Panc1 (cell line): ENCODE results near the gene S100B. TPM values are rescaled to one million over a fixed set of nuclear protein-coding genes. Genes with fewer than 3 reads are reported as not detected.

Source experiments
- ATAC-seq: fragments of 200-7000 bp; cut with Tn5 transposase; 2 replicates; pipeline ENCODE4 v1.9.1; 2020; ENCODE audit warnings: mild to moderate bottlenecking, moderate library complexity
- BruUV-seq: library from RNA; stranded (reverse); fragments of 400-500 nt; replicated peaks from 2 replicates; lab custom pipeline; 2021; lab: Mats Ljungman, UMichigan
- CTCF ChIA-PET: fragments of 300-600 bp; sonication (Branson Sonifier 250); formaldehyde crosslinking; loops from one replicate; lab custom pipeline; 2022; ENCODE audit warnings: antibody characterized with exemption; lab: Charles Lee
- POLR2A ChIA-PET: fragments of 300-600 bp; sonication (Branson Sonifier 250); formaldehyde crosslinking; loops from one replicate; lab custom pipeline; 2022; ENCODE audit warnings: antibody characterized with exemption; lab: Charles Lee
- DNase-seq: peaks from one replicate; pipeline ENCODE4 v3.0.0-alpha.2; 2010; ENCODE audit warnings: low read depth, low spot score
- H3K27ac ChIP-seq: 2 replicates; pipeline ENCODE4 v1.5.1; 2011; ENCODE audit warnings: mild to moderate bottlenecking, low read length, inconsistent platforms
- H3K27me3 ChIP-seq: fragments of 200-500 bp; sonication (Bioruptor generic); 2 replicates; pipeline ENCODE4 v1.6.0; 2014; ENCODE audit warnings: low read length, inconsistent platforms; ENCODE audit not compliant: control insufficient read depth, insufficient read depth
- H3K36me3 ChIP-seq: fragments of 200-500 bp; sonication (Bioruptor generic); 2 replicates; pipeline ENCODE4 v1.5.1; 2014; ENCODE audit warnings: inconsistent platforms, mild to moderate bottlenecking, low read length, moderate library complexity; ENCODE audit not compliant: control insufficient read depth, insufficient read depth
- H3K4me1 ChIP-seq: 2 replicates; pipeline ENCODE4 v1.5.1; 2011; ENCODE audit warnings: inconsistent platforms, mild to moderate bottlenecking, low read length, moderate library complexity; ENCODE audit not compliant: control insufficient read depth, insufficient read depth
- H3K4me3 ChIP-seq, 2 experiments: 2 replicates each; pipeline ENCODE4 v1.5.1; 2011 to 2012; ENCODE audit warnings: low read depth in 2 of 2, low read length in 2 of 2, mild to moderate bottlenecking in 2 of 2, inconsistent platforms in 1 of 2, moderate library complexity in 1 of 2
- H3K9me3 ChIP-seq: fragments of 200-500 bp; sonication (Bioruptor generic); 2 replicates; pipeline ENCODE4 v1.5.1; 2014; ENCODE audit warnings: low read depth, mild to moderate bottlenecking, inconsistent platforms, low read length, moderate library complexity; ENCODE audit not compliant: control insufficient read depth, insufficient read depth
- POLR2AphosphoS5 ChIP-seq: IDR thresholded peaks from 2 replicates; pipeline ENCODE4 v1.6.1; 2012; ENCODE audit warnings: mild to moderate bottlenecking, low read depth, low read length, moderate library complexity
- SIN3A ChIP-seq: IDR thresholded peaks from 2 replicates; pipeline ENCODE4 v1.6.1; 2012; ENCODE audit warnings: low read depth, mild to moderate bottlenecking, low read length, moderate library complexity, borderline replicate concordance; ENCODE audit not compliant: insufficient read depth
- TCF7L2 ChIP-seq: IDR thresholded peaks from 2 replicates; pipeline ENCODE4 v1.6.1; 2011; ENCODE audit warnings: mild to moderate bottlenecking, low read depth, low read length, inconsistent platforms
- in situ Hi-C: cut with HindIII; loops from 2 replicates; pipeline ENCODE4 v1.10.0; 2016; ENCODE audit warnings: low sequenced_read_pairs, low pct_unique_long_range_greater_than_20kb
- intact Hi-C: fragments of 100-400 bp; cut with micrococcal nuclease; formaldehyde crosslinking; loops from one replicate; pipeline ENCODE4 v1.10.0; 2022; ENCODE audit not compliant: unreplicated experiment
- total RNA-seq: library from RNA; stranded (reverse); gene quantifications from one replicate; pipeline ENCODE4 v1.2.1, GENCODE V29; 2021; ENCODE audit not compliant: unreplicated experiment
- TF ChIP-seq, protein P1 (sequence below), 2 experiments: IDR thresholded peaks; 2 replicates each; pipeline ENCODE4 v1.6.1; 2011 to 2012; ENCODE audit warnings: low read depth in 2 of 2, control low read depth in 1 of 2, low read length in 1 of 2, mild to moderate bottlenecking in 1 of 2, moderate library complexity in 1 of 2; ENCODE audit not compliant: insufficient read depth in 1 of 2
- TF ChIP-seq, protein P2 (sequence below): fragments of 450-650 bp; IDR thresholded peaks from 2 replicates; pipeline ENCODE4 v1.5.1; 2017; ENCODE audit warnings: mild to moderate bottlenecking

The S100B gene
- total RNA-seq, 1 experiment from 2014 or later = not detected

DNA sequence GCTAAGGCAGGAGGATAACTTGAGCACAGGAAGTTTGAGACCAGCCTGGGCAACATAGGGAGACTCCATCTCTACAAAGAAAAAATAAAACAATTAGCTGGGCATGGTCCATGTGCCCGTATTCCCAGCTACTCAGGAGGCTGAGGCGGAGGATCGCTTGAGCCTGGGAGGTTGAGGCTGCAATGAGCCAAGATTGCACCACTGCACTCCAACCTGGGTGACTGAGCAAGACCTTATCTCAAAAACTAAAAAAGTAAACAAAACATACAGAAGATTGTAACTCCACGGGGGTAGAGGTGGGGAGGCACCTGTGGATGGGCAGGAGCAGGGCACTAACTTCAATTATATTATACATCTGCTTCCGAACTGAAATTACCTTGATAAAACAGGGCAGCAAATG lies 4.6 kb downstream of the S100B start:
- BruUV-seq = no TSS peak
- ChIA-PET POLR2A (no interaction called here), CTCF (no interaction called here)
- H3K27ac ChIP-seq = no peak overlapping the region
- no peak for ATAC-seq
- H3K4me1 ChIP-seq = no peaks in the 10 kb centered on the region
- intact Hi-C loops = no loop called here
- no peak for DNase-seq
- H3K36me3 ChIP-seq = no peaks in the 10 kb centered on the region
- in situ Hi-C loops = no loop called here
- H3K4me3 ChIP-seq = no peak overlapping the region
- TF ChIP-seq SIN3A = no peak
- no peaks in the 10 kb centered on the region for H3K27me3 ChIP-seq
- no peaks in the 10 kb centered on the region for H3K9me3 ChIP-seq

DNA sequence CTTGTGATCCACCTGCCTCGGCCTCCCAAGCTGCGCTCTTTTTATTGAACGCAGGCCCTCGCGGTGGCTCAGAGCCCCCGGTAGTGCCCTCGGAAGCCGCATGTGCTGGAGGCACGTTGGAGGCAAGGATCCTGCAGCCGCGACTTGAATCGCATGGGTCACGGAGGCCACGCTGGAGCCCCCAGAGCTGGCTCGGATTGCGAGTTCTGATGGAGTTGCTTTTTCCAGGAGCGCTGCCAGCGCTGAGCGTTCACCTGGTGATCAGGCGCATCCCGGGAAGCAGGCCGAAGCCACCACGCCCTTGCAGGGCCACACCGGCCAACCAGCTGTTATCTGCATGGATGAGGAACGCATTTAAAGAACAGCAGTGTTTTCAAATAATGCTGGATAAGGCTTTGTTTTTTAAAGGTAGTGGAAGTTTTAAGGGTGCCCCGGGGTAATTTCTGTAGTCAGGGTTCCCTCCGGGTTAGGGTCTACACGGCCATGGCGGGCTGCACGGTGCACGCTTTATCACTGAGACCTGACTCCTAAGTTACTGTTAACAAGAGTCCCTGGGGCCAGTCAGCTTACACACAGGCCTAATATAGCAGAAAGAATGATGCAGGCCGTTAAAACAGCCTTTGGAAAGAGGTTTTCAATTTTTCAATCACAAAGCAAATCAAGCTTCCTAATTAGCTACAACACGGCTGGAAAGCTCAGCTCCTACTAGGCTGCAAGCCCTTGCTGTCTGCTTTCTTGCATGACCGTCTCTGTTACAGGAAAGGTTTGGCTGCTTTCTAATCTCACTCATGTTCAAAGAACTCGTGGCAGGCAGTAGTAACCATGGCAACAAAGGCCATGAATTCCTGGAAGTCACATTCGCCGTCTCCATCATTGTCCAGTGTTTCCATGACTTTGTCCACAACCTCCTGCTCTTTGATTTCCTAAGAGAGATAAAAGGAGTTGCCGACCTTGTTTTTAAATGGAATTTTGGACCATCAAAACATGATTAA lies 6.0 kb downstream of the S100B start:
- H3K27me3 ChIP-seq = no peaks in the 10 kb centered on the region
- BruUV-seq = no TSS peak
- H3K4me1 ChIP-seq = no peaks in the 10 kb centered on the region
- no peak overlapping the region for H3K4me3 ChIP-seq
- H3K36me3 ChIP-seq = no peaks in the 10 kb centered on the region
- TF ChIP-seq TCF7L2 = no peak
- H3K9me3 ChIP-seq = no peaks in the 10 kb centered on the region
- POLR2A ChIA-PET = no interaction called here
- in situ Hi-C loops = no loop called here
- DNase-seq = no peak
- ATAC-seq = no peak
- CTCF ChIA-PET = no interaction called here
- intact Hi-C loops = no loop called here
- H3K27ac ChIP-seq = no peak overlapping the region

DNA sequence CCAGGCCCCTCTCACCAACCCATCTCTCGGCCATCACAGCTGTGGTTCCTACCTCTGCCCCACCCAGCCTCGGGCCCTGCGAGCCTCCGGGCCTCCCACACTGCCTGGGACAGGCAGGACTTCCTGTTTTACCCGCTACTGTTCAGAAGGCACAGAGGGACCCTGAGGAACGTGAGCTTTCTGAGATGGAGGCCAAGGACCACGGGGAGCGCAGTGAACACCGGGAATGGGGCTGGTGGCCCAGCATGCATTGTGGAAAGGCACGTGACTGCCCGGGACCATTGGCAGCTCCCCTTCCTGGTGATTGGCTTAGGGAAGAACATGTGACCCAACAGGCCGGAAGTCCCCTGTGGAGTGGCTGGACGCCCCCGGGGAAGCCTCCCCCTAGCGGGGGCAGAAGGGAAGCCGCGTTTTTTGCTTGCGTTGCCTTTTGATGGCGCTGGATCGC lies 7.0 kb downstream of the S100B start:
- TF ChIP-seq, protein P1, sequence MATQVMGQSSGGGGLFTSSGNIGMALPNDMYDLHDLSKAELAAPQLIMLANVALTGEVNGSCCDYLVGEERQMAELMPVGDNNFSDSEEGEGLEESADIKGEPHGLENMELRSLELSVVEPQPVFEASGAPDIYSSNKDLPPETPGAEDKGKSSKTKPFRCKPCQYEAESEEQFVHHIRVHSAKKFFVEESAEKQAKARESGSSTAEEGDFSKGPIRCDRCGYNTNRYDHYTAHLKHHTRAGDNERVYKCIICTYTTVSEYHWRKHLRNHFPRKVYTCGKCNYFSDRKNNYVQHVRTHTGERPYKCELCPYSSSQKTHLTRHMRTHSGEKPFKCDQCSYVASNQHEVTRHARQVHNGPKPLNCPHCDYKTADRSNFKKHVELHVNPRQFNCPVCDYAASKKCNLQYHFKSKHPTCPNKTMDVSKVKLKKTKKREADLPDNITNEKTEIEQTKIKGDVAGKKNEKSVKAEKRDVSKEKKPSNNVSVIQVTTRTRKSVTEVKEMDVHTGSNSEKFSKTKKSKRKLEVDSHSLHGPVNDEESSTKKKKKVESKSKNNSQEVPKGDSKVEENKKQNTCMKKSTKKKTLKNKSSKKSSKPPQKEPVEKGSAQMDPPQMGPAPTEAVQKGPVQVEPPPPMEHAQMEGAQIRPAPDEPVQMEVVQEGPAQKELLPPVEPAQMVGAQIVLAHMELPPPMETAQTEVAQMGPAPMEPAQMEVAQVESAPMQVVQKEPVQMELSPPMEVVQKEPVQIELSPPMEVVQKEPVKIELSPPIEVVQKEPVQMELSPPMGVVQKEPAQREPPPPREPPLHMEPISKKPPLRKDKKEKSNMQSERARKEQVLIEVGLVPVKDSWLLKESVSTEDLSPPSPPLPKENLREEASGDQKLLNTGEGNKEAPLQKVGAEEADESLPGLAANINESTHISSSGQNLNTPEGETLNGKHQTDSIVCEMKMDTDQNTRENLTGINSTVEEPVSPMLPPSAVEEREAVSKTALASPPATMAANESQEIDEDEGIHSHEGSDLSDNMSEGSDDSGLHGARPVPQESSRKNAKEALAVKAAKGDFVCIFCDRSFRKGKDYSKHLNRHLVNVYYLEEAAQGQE (IDR thresholded peaks at IDR 0.05; ENCODE audit: insufficient read depth in 1 of 2, low read depth in 2 of 2, low read length in 1 of 2) = no peak
- TF ChIP-seq POLR2AphosphoS5 (no peak), SIN3A (no peak), TCF7L2 (no peak)
- TF ChIP-seq, protein P2, sequence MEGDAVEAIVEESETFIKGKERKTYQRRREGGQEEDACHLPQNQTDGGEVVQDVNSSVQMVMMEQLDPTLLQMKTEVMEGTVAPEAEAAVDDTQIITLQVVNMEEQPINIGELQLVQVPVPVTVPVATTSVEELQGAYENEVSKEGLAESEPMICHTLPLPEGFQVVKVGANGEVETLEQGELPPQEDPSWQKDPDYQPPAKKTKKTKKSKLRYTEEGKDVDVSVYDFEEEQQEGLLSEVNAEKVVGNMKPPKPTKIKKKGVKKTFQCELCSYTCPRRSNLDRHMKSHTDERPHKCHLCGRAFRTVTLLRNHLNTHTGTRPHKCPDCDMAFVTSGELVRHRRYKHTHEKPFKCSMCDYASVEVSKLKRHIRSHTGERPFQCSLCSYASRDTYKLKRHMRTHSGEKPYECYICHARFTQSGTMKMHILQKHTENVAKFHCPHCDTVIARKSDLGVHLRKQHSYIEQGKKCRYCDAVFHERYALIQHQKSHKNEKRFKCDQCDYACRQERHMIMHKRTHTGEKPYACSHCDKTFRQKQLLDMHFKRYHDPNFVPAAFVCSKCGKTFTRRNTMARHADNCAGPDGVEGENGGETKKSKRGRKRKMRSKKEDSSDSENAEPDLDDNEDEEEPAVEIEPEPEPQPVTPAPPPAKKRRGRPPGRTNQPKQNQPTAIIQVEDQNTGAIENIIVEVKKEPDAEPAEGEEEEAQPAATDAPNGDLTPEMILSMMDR = no peak
- Histone ChIP-seq H3K36me3 (no peaks in the 10 kb centered on the region), H3K27ac (no peak overlapping the region), H3K4me3 (no peak overlapping the region), H3K9me3 (no peaks in the 10 kb centered on the region), H3K4me1 (no peaks in the 10 kb centered on the region), H3K27me3 (no peaks in the 10 kb centered on the region)
- no TSS peak for BruUV-seq
- DNase-seq = no peak
- ChIA-PET POLR2A (no interaction called here), CTCF (no interaction called here)
- intact Hi-C loops (no loop called here), in situ Hi-C loops (no loop called here)
- no peak for ATAC-seq
